ENCODE measurements around the gene ABCC8. TPM values are rescaled to one million over a fixed set of nuclear protein-coding genes. Genes with fewer than 3 reads are reported as not detected.
A peak's percentile ranks its signal among the peaks of the same experiment; 100 is the strongest.

Gene ABCC8
- total RNA-seq, 4 donors from 2014 or later = 0.23 to 1.9 (median 0.62) TPM; not detected in 1

- Histone ChIP-seq H3K36me3 (peaks cover 4 to 86% of the 10 kb centered on the region in 2 donors), H3K9me3 (peaks cover 0 to 49% (median 6%) of the 10 kb centered on the region in 3 donors), H3K4me3 (no peak overlapping the region), H3K27me3 (no peaks in the 10 kb centered on the region), H3K4me1 (no peaks in the 10 kb centered on the region), H3K27ac (no peak overlapping the region)
- ATAC-seq = no peak
- WGBS, 2 donors (ENCODE audit: low coverage in 1 of 2) = 84 to 97% methylated on average over 3 of the region's 3 CpGs
- TF ChIP-seq EP300 (IDR thresholded peaks at IDR 0.05) (no peak), POLR2A (IDR thresholded peaks at IDR 0.05) (no peak), POLR2AphosphoS5 (IDR thresholded peaks at IDR 0.05) (no peak), CTCF (IDR thresholded peaks at IDR 0.05) (no peak)
Observed at GRCh38 chr11:17368551-17368950, 108.1 kb downstream of the ABCC8 start.

GRCh38 chr11:17366495-17366894, 110.2 kb downstream of the ABCC8 start:
- H3K36me3 ChIP-seq = peaks cover 4 to 69% of the 10 kb centered on the region in 2 donors
- H3K9me3 ChIP-seq = peaks cover 0 to 28% (median 2%) of the 10 kb centered on the region in 3 donors
- ATAC-seq = no peak

GRCh38 chr11:17354601-17354991, 122.0 kb downstream of the ABCC8 start:
- Histone ChIP-seq H3K4me3 (no peak overlapping the region), H3K27me3 (no peaks in the 10 kb centered on the region), H3K4me1 (peaks cover 0 to 30% (median 4%) of the 10 kb centered on the region in 3 donors), H3K27ac (no peak overlapping the region), H3K9me3 (no peaks in the 10 kb centered on the region), H3K36me3 (peaks cover 0 to 29% of the 10 kb centered on the region in 2 donors)
- WGBS, 2 donors (ENCODE audit: low coverage in 1 of 2) = 36 to 41% methylated on average over 3 of the region's 3 CpGs
- TF ChIP-seq POLR2A (IDR thresholded peaks at IDR 0.05) (no peak), CTCF (IDR thresholded peaks at IDR 0.05) (peak; percentile 59 to 65 (median 62)), EP300 (IDR thresholded peaks at IDR 0.05) (no peak), POLR2AphosphoS5 (IDR thresholded peaks at IDR 0.05) (no peak)
- ATAC-seq = no peak

More at GRCh38 chr11:17366495-17366894, 110.2 kb downstream of the ABCC8 start:
- TF ChIP-seq POLR2A (IDR thresholded peaks at IDR 0.05) = no peak
- no peak for TF ChIP-seq POLR2AphosphoS5 (IDR thresholded peaks at IDR 0.05)
- TF ChIP-seq CTCF (IDR thresholded peaks at IDR 0.05) = no peak
- TF ChIP-seq EP300 (IDR thresholded peaks at IDR 0.05) = no peak
- 88 to 100% methylated on average over 1 of the region's 1 CpG for WGBS, 2 donors (ENCODE audit: low coverage in 1 of 2)
- H3K27ac ChIP-seq = no peak overlapping the region
- no peaks in the 10 kb centered on the region for H3K4me1 ChIP-seq
- H3K27me3 ChIP-seq = no peaks in the 10 kb centered on the region
- no peak overlapping the region for H3K4me3 ChIP-seq

- H3K27ac ChIP-seq = peak overlapping the region; percentile 77 to 91 (median 90)
- no peaks in the 10 kb centered on the region for H3K27me3 ChIP-seq
- no peak for ATAC-seq
- no peaks in the 10 kb centered on the region for H3K9me3 ChIP-seq
- peak overlapping the region; percentile 63 to 75 for H3K4me3 ChIP-seq
- peaks cover 0 to 23% of the 10 kb centered on the region in 2 donors for H3K36me3 ChIP-seq
- TF ChIP-seq CTCF (IDR thresholded peaks at IDR 0.05) (no peak), POLR2AphosphoS5 (IDR thresholded peaks at IDR 0.05) (no peak), EP300 (IDR thresholded peaks at IDR 0.05) (no peak), POLR2A (IDR thresholded peaks at IDR 0.05) (no peak)
- H3K4me1 ChIP-seq = peaks cover 0 to 30% (median 4%) of the 10 kb centered on the region in 3 donors
- 5 to 10% methylated on average over 13 of the region's 15 CpGs for WGBS, 2 donors (ENCODE audit: low coverage in 1 of 2)
Observed at GRCh38 chr11:17353821-17354600, 122.6 kb downstream of the ABCC8 start.
